SK-N-SH treated with all-trans-retinoic acid at 6 μM for 48 hours (cell line): ENCODE data around the gene SYT6.
"Not testable (repeated sequence)": the region's sequence is repeated elsewhere in the genome, so short reads cannot be mapped to it uniquely, and the experiment has no call there.

Source experiments
- ATAC-seq: fragments of 200-7000 bp; cut with Tn5 transposase; 3 replicates; pipeline ENCODE4 v1.9.1; 2020; ENCODE audit warnings: mild to moderate bottlenecking, moderate library complexity
- ARNTL ChIP-seq: fragments of 450-650 bp; formaldehyde crosslinking; IDR thresholded peaks from 2 replicates; pipeline ENCODE4 v1.5.0; 2020; ENCODE audit warnings: low read depth, mild to moderate bottlenecking, moderate library complexity, borderline replicate concordance
- CSDC2 ChIP-seq: fragments of 250-450 bp; sonication (Bioruptor Pico); IDR thresholded peaks from 2 replicates; pipeline ENCODE4 v1.5.0; 2020; ENCODE audit warnings: mild to moderate bottlenecking, moderate library complexity
- ESRRG ChIP-seq: fragments of 250-450 bp; sonication (Bioruptor Pico); IDR thresholded peaks from 2 replicates; pipeline ENCODE4 v1.6.1; 2021; ENCODE audit warnings: mild to moderate bottlenecking
- GLIS3 ChIP-seq: fragments of 250-450 bp; sonication (Bioruptor Pico); IDR thresholded peaks from 2 replicates; pipeline ENCODE4 v1.5.0; 2020; ENCODE audit warnings: mild to moderate bottlenecking, moderate library complexity
- ISL1 ChIP-seq: fragments of 250-450 bp; sonication (Bioruptor Pico); IDR thresholded peaks from 2 replicates; pipeline ENCODE4 v2.1.2; 2022; ENCODE audit warnings: mild to moderate bottlenecking, moderate library complexity
- OSR1 ChIP-seq: fragments of 250-450 bp; sonication (Bioruptor Pico); IDR thresholded peaks from 2 replicates; pipeline ENCODE4 v1.8.0; 2022; ENCODE audit warnings: moderate library complexity, mild to moderate bottlenecking, inconsistent platforms
- PPARA ChIP-seq: fragments of 250-450 bp; sonication (Bioruptor Pico); IDR thresholded peaks from 2 replicates; pipeline ENCODE4 v1.5.0; 2020; ENCODE audit warnings: mild to moderate bottlenecking, borderline replicate concordance
- SNAI2 ChIP-seq: fragments of 250-450 bp; sonication (Bioruptor Pico); IDR thresholded peaks from 2 replicates; pipeline ENCODE4 v1.5.0; 2020; ENCODE audit warnings: mild to moderate bottlenecking, moderate library complexity
- TCF4 ChIP-seq: fragments of 250-450 bp; sonication (Bioruptor Pico); IDR thresholded peaks from 2 replicates; pipeline ENCODE4 v1.8.0; 2021; ENCODE audit warnings: mild to moderate bottlenecking, moderate library complexity, borderline replicate concordance
- TOX ChIP-seq: fragments of 250-450 bp; sonication (Bioruptor Pico); IDR thresholded peaks from 2 replicates; pipeline ENCODE4 v1.8.0; 2021; ENCODE audit warnings: mild to moderate bottlenecking, moderate library complexity, borderline replicate concordance
- ZC3H10 ChIP-seq: fragments of 250-450 bp; sonication (Bioruptor Pico); IDR thresholded peaks from 2 replicates; pipeline ENCODE4 v1.5.1; 2021; ENCODE audit warnings: mild to moderate bottlenecking, moderate library complexity
- ZFP3 ChIP-seq: fragments of 250-450 bp; sonication (Bioruptor Pico); IDR thresholded peaks from 2 replicates; pipeline ENCODE4 v1.5.0; 2020; ENCODE audit warnings: mild to moderate bottlenecking, moderate library complexity
- ZFP30 ChIP-seq: fragments of 450-650 bp; formaldehyde crosslinking; IDR thresholded peaks from 2 replicates; pipeline ENCODE4 v1.5.0; 2022; ENCODE audit warnings: mild to moderate bottlenecking, moderate library complexity
- ZNF565 ChIP-seq: fragments of 450-650 bp; formaldehyde crosslinking; conservative IDR thresholded peaks from 2 replicates; pipeline ENCODE4 v1.5.0; 2020; ENCODE audit warnings: low read depth, mild to moderate bottlenecking, moderate library complexity
- ZNF70 ChIP-seq: fragments of 450-650 bp; formaldehyde crosslinking; IDR thresholded peaks from 2 replicates; pipeline ENCODE4 v1.5.0; 2020; ENCODE audit warnings: mild to moderate bottlenecking, moderate library complexity
- ZNF8 ChIP-seq: fragments of 450-650 bp; formaldehyde crosslinking; IDR thresholded peaks from 2 replicates; pipeline ENCODE4 v1.5.0; 2020; ENCODE audit warnings: mild to moderate bottlenecking, moderate library complexity
- TF ChIP-seq, protein P1 (sequence below): fragments of 250-450 bp; sonication (Bioruptor Pico); IDR thresholded peaks from 2 replicates; pipeline ENCODE4 v1.5.1; 2020; ENCODE audit warnings: low read depth, mild to moderate bottlenecking, moderate library complexity
- TF ChIP-seq, protein P2 (sequence below): fragments of 250-450 bp; sonication (Bioruptor Pico); IDR thresholded peaks from 2 replicates; pipeline ENCODE4 v1.5.0; 2020; ENCODE audit warnings: mild to moderate bottlenecking, moderate library complexity
- TF ChIP-seq, protein P3 (sequence below): fragments of 250-450 bp; sonication (Bioruptor Pico); IDR thresholded peaks from 2 replicates; pipeline ENCODE4 v1.8.0; 2021; ENCODE audit warnings: low read depth, mild to moderate bottlenecking, moderate library complexity, borderline replicate concordance
- TF ChIP-seq, protein P4 (sequence below): fragments of 250-450 bp; sonication (Bioruptor Pico); IDR thresholded peaks from 2 replicates; pipeline ENCODE4 v1.8.0; 2020; ENCODE audit warnings: mild to moderate bottlenecking, moderate library complexity, borderline replicate concordance
- TF ChIP-seq, protein P5 (sequence below): fragments of 250-450 bp; sonication (Bioruptor Pico); IDR thresholded peaks from 2 replicates; pipeline ENCODE4 v1.5.1; 2021; ENCODE audit warnings: mild to moderate bottlenecking, moderate library complexity

SYT6 gene

DNA sequence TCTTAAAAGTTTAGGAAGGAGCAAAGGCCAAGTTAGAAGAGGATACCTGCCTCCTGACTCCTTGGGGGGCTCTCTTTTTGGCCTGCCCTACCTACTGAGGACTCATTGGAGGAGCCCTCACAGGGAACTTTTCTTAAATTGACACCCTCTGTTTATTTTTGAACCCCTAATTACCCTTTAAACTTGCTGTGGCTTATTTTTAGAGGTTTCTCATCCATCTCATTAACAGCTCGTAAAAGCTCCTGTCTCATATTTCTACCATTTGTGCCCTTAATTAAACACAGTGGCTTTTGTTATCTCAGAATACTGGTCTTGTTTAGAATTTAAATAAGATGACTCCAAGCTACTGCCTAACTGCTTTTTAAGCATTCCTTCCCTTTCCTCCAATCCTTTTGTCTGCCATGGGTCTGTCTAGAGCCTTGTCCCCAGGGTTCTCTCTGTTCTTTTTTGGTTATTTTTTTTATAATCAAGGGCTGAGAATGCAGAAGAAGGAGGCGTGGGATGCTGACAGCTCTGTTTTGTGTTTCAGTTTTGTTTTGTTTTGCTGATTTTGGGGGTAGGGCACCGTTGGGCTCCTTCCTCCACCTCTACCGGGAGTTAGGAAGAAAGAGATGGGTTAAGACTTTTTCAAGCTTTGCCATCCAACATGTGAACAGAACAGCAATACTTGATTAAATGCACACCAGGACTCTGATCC is 78.0 kb downstream of the SYT6 start:
- TF ChIP-seq ZNF70 (CRISPR knock-in tag) = no peak
- TF ChIP-seq ZFP30 = no peak
- no peak for TF ChIP-seq ARNTL (CRISPR knock-in tag)
- TF ChIP-seq OSR1 (CRISPR knock-in tag) = no peak
- no peak for TF ChIP-seq ZFP3 (CRISPR knock-in tag)
- TF ChIP-seq, protein P1, sequence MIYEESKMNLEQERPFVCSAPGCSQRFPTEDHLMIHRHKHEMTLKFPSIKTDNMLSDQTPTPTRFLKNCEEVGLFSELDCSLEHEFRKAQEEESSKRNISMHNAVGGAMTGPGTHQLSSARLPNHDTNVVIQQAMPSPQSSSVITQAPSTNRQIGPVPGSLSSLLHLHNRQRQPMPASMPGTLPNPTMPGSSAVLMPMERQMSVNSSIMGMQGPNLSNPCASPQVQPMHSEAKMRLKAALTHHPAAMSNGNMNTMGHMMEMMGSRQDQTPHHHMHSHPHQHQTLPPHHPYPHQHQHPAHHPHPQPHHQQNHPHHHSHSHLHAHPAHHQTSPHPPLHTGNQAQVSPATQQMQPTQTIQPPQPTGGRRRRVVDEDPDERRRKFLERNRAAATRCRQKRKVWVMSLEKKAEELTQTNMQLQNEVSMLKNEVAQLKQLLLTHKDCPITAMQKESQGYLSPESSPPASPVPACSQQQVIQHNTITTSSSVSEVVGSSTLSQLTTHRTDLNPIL (CRISPR knock-in tag) = no peak
- TF ChIP-seq ZNF565 (CRISPR knock-in tag) = no peak
- no peak for TF ChIP-seq ISL1 (CRISPR knock-in tag)
- no peak for ATAC-seq

DNA sequence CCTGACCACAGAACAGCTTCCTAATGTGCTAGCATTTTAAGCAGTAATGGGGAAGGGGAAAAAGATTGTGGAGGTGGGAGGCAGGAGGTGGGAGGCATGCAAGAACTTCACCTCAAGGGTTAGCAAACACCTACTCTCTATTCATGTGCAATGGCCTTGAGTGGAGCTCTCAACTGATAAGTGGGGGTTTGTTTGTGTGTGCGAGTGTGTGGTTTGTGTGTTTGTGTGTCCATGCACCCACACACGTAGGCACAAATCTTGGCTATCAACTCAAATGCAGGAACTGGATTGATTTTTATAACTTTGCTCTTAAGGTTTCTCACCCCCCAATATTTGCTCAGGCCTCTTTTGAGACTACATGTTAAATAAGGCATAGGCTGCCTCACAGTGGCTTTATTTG is 78.6 kb downstream of the SYT6 start:
- ATAC-seq = no peak

DNA sequence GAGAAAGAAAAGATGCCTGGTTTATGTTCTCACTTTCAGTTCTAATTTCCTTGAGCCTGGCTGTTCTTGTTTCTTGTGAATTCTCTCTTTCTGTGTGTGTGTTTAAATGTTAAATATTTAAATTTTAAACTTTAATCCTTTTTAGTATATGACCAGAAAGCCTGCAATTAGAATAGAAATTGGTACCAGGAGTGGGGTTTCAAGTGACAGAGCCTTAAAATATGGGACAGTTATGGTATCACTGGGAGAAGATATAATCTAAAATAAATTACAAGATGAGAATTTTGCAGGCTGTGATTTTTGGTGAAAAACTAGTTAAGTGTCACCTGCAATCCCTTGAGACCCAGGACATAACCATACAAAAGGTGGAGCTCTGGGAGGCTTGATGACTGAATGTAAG is 81.4 kb downstream of the SYT6 start:
- no peak for ATAC-seq
- no peak for TF ChIP-seq GLIS3 (CRISPR knock-in tag)
- TF ChIP-seq, protein P2, sequence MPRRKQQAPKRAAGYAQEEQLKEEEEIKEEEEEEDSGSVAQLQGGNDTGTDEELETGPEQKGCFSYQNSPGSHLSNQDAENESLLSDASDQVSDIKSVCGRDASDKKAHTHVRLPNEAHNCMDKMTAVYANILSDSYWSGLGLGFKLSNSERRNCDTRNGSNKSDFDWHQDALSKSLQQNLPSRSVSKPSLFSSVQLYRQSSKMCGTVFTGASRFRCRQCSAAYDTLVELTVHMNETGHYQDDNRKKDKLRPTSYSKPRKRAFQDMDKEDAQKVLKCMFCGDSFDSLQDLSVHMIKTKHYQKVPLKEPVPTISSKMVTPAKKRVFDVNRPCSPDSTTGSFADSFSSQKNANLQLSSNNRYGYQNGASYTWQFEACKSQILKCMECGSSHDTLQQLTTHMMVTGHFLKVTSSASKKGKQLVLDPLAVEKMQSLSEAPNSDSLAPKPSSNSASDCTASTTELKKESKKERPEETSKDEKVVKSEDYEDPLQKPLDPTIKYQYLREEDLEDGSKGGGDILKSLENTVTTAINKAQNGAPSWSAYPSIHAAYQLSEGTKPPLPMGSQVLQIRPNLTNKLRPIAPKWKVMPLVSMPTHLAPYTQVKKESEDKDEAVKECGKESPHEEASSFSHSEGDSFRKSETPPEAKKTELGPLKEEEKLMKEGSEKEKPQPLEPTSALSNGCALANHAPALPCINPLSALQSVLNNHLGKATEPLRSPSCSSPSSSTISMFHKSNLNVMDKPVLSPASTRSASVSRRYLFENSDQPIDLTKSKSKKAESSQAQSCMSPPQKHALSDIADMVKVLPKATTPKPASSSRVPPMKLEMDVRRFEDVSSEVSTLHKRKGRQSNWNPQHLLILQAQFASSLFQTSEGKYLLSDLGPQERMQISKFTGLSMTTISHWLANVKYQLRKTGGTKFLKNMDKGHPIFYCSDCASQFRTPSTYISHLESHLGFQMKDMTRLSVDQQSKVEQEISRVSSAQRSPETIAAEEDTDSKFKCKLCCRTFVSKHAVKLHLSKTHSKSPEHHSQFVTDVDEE (CRISPR knock-in tag) = no peak
- TF ChIP-seq CSDC2 (CRISPR knock-in tag) = no peak
- TF ChIP-seq, protein P3, sequence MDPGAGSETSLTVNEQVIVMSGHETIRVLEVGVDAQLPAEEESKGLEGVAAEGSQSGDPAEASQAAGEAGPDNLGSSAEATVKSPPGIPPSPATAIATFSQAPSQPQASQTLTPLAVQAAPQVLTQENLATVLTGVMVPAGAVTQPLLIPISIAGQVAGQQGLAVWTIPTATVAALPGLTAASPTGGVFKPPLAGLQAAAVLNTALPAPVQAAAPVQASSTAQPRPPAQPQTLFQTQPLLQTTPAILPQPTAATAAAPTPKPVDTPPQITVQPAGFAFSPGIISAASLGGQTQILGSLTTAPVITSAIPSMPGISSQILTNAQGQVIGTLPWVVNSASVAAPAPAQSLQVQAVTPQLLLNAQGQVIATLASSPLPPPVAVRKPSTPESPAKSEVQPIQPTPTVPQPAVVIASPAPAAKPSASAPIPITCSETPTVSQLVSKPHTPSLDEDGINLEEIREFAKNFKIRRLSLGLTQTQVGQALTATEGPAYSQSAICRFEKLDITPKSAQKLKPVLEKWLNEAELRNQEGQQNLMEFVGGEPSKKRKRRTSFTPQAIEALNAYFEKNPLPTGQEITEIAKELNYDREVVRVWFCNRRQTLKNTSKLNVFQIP = no peak
- TF ChIP-seq ARNTL (CRISPR knock-in tag) = no peak
- no peak for TF ChIP-seq SNAI2 (CRISPR knock-in tag)
- TF ChIP-seq ESRRG (CRISPR knock-in tag) = no peak
- no peak for TF ChIP-seq ZFP30
- TF ChIP-seq, protein P4, sequence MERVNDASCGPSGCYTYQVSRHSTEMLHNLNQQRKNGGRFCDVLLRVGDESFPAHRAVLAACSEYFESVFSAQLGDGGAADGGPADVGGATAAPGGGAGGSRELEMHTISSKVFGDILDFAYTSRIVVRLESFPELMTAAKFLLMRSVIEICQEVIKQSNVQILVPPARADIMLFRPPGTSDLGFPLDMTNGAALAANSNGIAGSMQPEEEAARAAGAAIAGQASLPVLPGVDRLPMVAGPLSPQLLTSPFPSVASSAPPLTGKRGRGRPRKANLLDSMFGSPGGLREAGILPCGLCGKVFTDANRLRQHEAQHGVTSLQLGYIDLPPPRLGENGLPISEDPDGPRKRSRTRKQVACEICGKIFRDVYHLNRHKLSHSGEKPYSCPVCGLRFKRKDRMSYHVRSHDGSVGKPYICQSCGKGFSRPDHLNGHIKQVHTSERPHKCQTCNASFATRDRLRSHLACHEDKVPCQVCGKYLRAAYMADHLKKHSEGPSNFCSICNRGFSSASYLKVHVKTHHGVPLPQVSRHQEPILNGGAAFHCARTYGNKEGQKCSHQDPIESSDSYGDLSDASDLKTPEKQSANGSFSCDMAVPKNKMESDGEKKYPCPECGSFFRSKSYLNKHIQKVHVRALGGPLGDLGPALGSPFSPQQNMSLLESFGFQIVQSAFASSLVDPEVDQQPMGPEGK (CRISPR knock-in tag) = no peak
- TF ChIP-seq, protein P1 (CRISPR knock-in tag) = no peak
- TF ChIP-seq ISL1 (CRISPR knock-in tag) = no peak
- no peak for TF ChIP-seq ZC3H10 (CRISPR knock-in tag)
- no peak for TF ChIP-seq PPARA (CRISPR knock-in tag)
- TF ChIP-seq, protein P5, sequence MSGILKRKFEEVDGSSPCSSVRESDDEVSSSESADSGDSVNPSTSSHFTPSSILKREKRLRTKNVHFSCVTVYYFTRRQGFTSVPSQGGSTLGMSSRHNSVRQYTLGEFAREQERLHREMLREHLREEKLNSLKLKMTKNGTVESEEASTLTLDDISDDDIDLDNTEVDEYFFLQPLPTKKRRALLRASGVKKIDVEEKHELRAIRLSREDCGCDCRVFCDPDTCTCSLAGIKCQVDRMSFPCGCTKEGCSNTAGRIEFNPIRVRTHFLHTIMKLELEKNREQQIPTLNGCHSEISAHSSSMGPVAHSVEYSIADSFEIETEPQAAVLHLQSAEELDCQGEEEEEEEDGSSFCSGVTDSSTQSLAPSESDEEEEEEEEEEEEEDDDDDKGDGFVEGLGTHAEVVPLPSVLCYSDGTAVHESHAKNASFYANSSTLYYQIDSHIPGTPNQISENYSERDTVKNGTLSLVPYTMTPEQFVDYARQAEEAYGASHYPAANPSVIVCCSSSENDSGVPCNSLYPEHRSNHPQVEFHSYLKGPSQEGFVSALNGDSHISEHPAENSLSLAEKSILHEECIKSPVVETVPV (CRISPR knock-in tag) = no peak
- TF ChIP-seq ZNF8 (CRISPR knock-in tag) = no peak
- TF ChIP-seq ZNF70 (CRISPR knock-in tag) = no peak
- TF ChIP-seq ZNF565 (CRISPR knock-in tag) = no peak
- TF ChIP-seq ZFP3 (CRISPR knock-in tag) = no peak
- TF ChIP-seq TCF4 (CRISPR knock-in tag) = no peak

More for the DNA sequence above, 78.6 kb downstream of the SYT6 start:
- TF ChIP-seq TOX (CRISPR knock-in tag) (no peak), CSDC2 (CRISPR knock-in tag) (no peak), ZNF565 (CRISPR knock-in tag) (no peak)
- TF ChIP-seq, protein P5 (CRISPR knock-in tag) = no peak

DNA sequence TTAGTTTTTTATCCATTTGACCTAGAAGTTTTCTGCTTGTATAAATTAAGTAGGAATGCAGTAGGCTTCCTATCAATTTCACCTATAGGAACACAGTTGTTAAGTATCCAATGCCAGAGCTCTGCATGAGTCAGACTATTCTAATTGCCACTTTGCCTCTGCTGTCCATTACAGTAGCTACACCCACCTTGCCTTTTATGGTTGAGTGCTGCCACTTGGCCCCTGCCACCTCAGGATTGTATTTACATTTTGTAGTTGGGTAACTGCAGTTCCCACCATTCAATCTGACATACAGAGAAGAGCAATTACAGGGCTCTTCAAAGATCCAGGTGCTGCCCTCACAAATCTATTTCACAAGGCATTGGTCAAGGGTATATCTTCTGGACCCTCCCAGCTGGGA is 83.9 kb downstream of the SYT6 start:
- ATAC-seq = not testable (repeated sequence)

DNA sequence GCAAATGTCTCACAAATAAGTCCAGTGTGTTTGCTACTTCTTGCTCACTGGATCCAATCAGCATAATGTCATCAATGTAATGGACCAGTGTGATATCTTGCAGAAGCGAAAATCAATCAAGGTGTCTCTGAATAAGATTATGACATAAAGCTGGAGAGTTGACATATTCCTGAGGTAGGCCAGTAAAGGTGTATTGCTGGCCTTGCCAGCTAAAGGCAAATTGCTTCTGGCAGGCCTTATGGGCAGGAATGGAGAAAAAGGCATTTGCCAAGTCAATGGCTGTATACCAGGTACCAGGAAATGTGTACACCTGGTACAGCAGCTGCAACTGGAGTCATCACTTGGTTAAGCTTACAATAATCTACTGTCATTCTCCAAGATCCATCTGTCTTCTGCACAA is 85.0 kb downstream of the SYT6 start:
- ATAC-seq = not testable (repeated sequence)

DNA sequence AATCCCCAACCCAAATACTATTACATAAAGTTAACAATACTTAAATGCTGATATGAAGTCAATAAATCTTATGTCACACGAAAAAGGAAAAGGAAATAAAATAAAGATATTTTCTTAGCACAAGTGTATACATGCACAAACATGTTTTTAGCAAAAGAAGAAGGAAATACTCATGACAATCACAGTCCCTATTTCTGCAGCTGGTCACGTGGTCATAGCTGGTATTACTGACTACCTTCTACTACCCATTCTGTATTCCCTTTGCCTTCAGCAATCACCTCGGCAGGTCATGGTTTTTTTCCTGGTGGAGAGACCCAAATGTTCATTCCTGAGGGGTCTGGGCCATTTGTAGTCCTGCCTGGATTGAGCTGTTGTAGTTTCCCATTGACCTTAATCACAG is 88.0 kb downstream of the SYT6 start:
- not testable (repeated sequence) for ATAC-seq
